Progenitor cell of endocrine pancreas (in vitro differentiated cells): ENCODE measurements around the gene SKIC8. TPM values are rescaled to one million over a fixed set of nuclear protein-coding genes. Genes with fewer than 3 reads are reported as not detected.

Source experiments
- DNase-seq: peaks from one replicate; pipeline ENCODE4 v3.0.0; 2021; ENCODE audit warnings: low spot score; ENCODE audit not compliant: unreplicated experiment
- H3K27ac Mint-ChIP-seq: 2 replicates; pipeline ENCODE4 v1.8.0; 2021; ENCODE audit warnings: mild to moderate bottlenecking, moderate library complexity, mixed read lengths
- H3K27me3 Mint-ChIP-seq: 2 replicates; pipeline ENCODE4 v1.8.0; 2021; ENCODE audit warnings: mixed read lengths
- H3K36me3 Mint-ChIP-seq: 2 replicates; pipeline ENCODE4 v1.8.0; 2022; ENCODE audit warnings: mixed read lengths; ENCODE audit not compliant: insufficient read depth
- H3K4me1 Mint-ChIP-seq: 2 replicates; pipeline ENCODE4 v1.8.0; 2021; ENCODE audit warnings: low read depth, mixed read lengths
- H3K4me3 Mint-ChIP-seq: 2 replicates; pipeline ENCODE4 v1.8.0; 2021; ENCODE audit warnings: low read depth, mild to moderate bottlenecking, moderate library complexity, mixed read lengths
- H3K9me3 Mint-ChIP-seq: 2 replicates; pipeline ENCODE4 v1.8.0; 2021; ENCODE audit warnings: low read depth, mixed read lengths
- total RNA-seq: library from RNA; stranded (reverse); gene quantifications from 2 replicates; pipeline ENCODE4 v1.2.1, GENCODE V29; 2021
- TF ChIP-seq, protein P1 (sequence below): fragments of 200-600 bp; sonication (generic); IDR thresholded peaks from one replicate; pipeline ENCODE4 v1.5.0; 2021; ENCODE audit warnings: antibody characterized with exemption, mild to moderate bottlenecking; ENCODE audit not compliant: unreplicated experiment

SKIC8 gene
- total RNA-seq, 1 donor from 2014 or later: 46.1 TPM

- no peak overlapping the region for H3K4me3 Mint-ChIP-seq
- H3K9me3 Mint-ChIP-seq: no peaks in the 10 kb centered on the region
- TF ChIP-seq, protein P1, sequence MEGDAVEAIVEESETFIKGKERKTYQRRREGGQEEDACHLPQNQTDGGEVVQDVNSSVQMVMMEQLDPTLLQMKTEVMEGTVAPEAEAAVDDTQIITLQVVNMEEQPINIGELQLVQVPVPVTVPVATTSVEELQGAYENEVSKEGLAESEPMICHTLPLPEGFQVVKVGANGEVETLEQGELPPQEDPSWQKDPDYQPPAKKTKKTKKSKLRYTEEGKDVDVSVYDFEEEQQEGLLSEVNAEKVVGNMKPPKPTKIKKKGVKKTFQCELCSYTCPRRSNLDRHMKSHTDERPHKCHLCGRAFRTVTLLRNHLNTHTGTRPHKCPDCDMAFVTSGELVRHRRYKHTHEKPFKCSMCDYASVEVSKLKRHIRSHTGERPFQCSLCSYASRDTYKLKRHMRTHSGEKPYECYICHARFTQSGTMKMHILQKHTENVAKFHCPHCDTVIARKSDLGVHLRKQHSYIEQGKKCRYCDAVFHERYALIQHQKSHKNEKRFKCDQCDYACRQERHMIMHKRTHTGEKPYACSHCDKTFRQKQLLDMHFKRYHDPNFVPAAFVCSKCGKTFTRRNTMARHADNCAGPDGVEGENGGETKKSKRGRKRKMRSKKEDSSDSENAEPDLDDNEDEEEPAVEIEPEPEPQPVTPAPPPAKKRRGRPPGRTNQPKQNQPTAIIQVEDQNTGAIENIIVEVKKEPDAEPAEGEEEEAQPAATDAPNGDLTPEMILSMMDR: peak; percentile 36
- no peak overlapping the region for H3K27ac Mint-ChIP-seq
- peaks cover 23% of the 10 kb centered on the region for H3K27me3 Mint-ChIP-seq
- H3K36me3 Mint-ChIP-seq: no peaks in the 10 kb centered on the region
- DNase-seq: no peak
- H3K4me1 Mint-ChIP-seq: peaks cover 7% of the 10 kb centered on the region
Observed at GRCh38 chr15:78315686-78316282, 16.4 kb upstream of the SKIC8 start.

GRCh38 chr15:78314181-78314581, 14.8 kb upstream of the SKIC8 start:
- TF ChIP-seq, protein P1: no peak
- peaks cover 23% of the 10 kb centered on the region for H3K27me3 Mint-ChIP-seq
- DNase-seq: no peak
- H3K9me3 Mint-ChIP-seq: no peaks in the 10 kb centered on the region
- H3K4me3 Mint-ChIP-seq: no peak overlapping the region
- no peaks in the 10 kb centered on the region for H3K36me3 Mint-ChIP-seq
- peaks cover 7% of the 10 kb centered on the region for H3K4me1 Mint-ChIP-seq
- H3K27ac Mint-ChIP-seq: no peak overlapping the region

DNA sequence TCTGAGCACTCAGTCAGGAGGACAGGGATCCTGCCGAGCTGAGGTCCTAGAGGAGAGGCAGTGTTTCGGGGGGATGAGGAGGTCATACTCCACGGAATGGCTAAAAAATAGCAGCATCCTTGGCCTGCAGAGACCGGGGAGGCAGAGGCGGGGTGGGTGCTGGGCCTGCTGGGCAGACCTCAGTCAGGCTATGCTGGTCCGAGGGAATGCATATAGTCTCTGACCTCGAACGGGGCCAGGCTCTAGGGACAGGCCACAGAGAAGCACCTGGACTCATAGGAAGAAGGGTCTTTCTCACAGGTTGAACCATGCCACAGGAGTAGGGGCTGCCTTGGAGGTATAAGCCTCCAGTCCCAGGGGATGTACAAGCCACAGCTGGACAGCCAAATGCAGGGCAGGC, 14.0 kb upstream of the SKIC8 start:
- TF ChIP-seq, protein P1: no peak
- no peak for DNase-seq
- Mint-ChIP-seq H3K27ac (no peak overlapping the region), H3K36me3 (no peaks in the 10 kb centered on the region), H3K9me3 (no peaks in the 10 kb centered on the region), H3K27me3 (peaks cover 22% of the 10 kb centered on the region), H3K4me1 (peaks cover 7% of the 10 kb centered on the region), H3K4me3 (no peak overlapping the region)

- Mint-ChIP-seq H3K4me1 (peaks cover 7% of the 10 kb centered on the region), H3K36me3 (no peaks in the 10 kb centered on the region), H3K9me3 (no peaks in the 10 kb centered on the region), H3K27ac (no peak overlapping the region), H3K4me3 (no peak overlapping the region), H3K27me3 (peaks cover 24% of the 10 kb centered on the region)
- TF ChIP-seq, protein P1: no peak
- DNase-seq: no peak
Observed at GRCh38 chr15:78312957-78313356, 13.5 kb upstream of the SKIC8 start.

- Mint-ChIP-seq H3K9me3 (no peaks in the 10 kb centered on the region), H3K27me3 (peaks cover 26% of the 10 kb centered on the region), H3K36me3 (no peaks in the 10 kb centered on the region), H3K27ac (no peak overlapping the region), H3K4me3 (no peak overlapping the region), H3K4me1 (peaks cover 7% of the 10 kb centered on the region)
- TF ChIP-seq, protein P1: no peak
- no peak for DNase-seq
Observed at GRCh38 chr15:78312536-78312935, 13.1 kb upstream of the SKIC8 start.
